ENCODE measurements around the gene TMEM41B. TPM values are rescaled to one million over a fixed set of nuclear protein-coding genes. Genes with fewer than 3 reads are reported as not detected.

Gene TMEM41B, protein sequence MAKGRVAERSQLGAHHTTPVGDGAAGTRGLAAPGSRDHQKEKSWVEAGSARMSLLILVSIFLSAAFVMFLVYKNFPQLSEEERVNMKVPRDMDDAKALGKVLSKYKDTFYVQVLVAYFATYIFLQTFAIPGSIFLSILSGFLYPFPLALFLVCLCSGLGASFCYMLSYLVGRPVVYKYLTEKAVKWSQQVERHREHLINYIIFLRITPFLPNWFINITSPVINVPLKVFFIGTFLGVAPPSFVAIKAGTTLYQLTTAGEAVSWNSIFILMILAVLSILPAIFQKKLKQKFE
- 55.2 and 60.7 TPM in 2 replicates for total RNA-seq

DNA sequence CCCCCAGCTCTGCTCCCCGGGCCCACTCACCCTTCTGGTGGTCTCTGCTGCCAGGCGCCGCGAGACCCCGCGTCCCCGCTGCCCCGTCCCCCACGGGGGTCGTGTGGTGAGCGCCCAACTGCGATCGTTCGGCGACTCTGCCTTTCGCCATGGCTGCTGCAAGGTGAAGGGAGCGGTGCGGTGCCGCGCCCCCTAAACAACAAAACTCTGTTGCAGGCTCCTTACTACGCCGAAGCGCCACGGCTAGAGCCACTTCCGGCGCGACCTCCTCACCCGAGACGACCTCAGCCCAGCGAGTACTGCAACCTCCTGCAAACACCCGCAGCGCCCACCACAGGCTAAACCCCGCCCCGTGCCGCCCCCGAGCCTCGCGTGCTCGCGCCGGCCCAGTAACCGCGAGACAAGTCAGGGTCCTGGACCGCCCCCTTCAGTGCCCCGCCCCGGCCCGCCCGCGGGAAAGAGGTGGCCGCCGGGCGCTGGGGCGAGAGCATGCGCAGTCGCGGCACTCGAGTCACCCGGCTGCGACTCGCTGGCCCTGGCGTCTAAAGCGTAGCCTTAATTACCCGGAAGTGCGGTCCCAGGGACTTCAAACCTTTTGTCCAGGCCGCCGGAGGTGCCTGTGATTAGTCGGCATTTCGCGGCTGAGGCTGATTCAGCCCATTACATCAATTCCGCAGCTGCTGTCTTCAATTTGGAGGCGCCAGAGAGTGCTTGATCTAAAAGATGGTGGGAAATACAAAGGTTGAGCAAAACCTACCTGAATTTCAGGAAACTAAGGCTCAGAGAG lies at the start of gene TMEM41B:
TSS of gene TMEM41B (minus strand) at position 303 of the 787 bp plus-strand sequence. CDS start at position 151, 152 bp downstream.

DNA sequence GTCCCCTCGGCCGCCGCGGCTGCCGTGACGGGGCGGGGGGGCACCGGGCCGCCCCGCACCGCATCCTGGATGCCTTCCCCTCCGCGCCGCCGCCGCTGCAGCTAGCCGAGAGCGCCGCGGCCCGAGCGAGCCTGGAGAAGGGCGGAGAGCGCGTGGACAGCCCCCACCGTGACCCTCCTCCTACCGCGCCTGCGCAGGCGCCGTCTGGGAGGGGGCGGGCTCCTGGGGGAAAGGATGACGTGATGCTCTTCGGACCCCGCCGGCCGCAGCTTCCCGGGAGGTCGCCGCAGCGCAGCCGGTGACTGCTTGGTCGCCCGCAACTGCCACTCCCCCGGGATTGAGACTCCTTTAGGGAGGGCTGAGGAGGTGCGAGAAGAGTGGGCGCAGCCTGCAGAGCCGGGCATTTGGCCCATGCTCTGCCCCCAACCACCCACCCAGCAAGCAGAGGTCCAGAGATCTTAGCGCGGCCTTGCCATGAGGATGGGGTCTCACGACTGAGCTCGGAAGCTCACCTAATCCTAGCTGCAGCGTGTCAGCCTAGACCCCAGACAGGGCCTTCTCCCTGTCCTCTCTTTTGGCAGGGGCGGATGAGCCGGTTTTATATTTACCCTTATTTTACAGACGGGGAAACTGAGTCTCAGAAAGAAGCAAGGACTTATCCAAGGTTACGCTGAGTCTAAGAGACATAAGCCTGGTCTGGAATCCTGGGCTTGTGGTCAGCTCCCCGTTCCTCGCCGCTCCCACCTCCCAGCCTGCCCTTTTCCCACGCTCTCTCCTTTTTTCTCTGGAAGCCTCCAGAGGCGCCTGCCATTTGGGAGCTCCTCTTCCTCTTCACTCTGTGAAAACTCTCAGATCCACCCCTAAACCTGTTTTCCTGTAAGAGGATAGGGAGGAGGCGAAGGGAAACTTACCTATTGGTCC lies 48.9 kb downstream of the TMEM41B start, which contains the start of gene DENND5A:
TSS of gene DENND5A (minus strand) at position 140 of the 921 bp plus-strand sequence. CDS start 281 bp downstream, outside the sequence.

Other genes with a start within 250 kb of the TMEM41B start
- gene SCUBE2, start 223.0 kb downstream of the TMEM41B start, total RNA-seq: 0.34 and 1.3 TPM in 2 replicates
- 18.5 and 21.2 TPM in 2 replicates for gene DENND5A, start 49.2 kb downstream of the TMEM41B start, total RNA-seq
- gene IPO7, start 70.1 kb upstream of the TMEM41B start, total RNA-seq: 60.3 and 70.4 TPM in 2 replicates
- 15.8 and 23.7 TPM in 2 replicates for gene ZNF143, start 146.4 kb upstream of the TMEM41B start, total RNA-seq